Natural killer cell treated with Interleukin-12 subunit alpha and Interleukin-12 subunit beta and Interleukin-15 and Interleukin-18, amount 100 ng/mL, for 72 hours (primary cell): Measurements from ENCODE around the gene DPEP1. TPM values are rescaled to one million over a fixed set of nuclear protein-coding genes. Genes with fewer than 3 reads are reported as not detected.

Source experiments
- ATAC-seq, 2 donors: fragments of 150-1000 bp; cut with Tn5 transposase in 1 of 2; sonication (Bioruptor Pico), chemical (Tn5 transposase) in 1 of 2; 2 replicates each; pipeline ENCODE4 v1.10.0; 2021
- DNase-seq: peaks from one replicate; pipeline ENCODE4 v3.0.0; 2022; ENCODE audit warnings: low spot score
- H3K27ac Mint-ChIP-seq, 2 donors: 1 replicate in 1 of 2; 2 replicates in 1 of 2; pipeline ENCODE4 v1.8.0; 2022; ENCODE audit warnings: mixed read lengths in 2 of 2, mild to moderate bottlenecking in 1 of 2, moderate library complexity in 1 of 2
- H3K27me3 Mint-ChIP-seq, 2 donors: 1 replicate in 1 of 2; 2 replicates in 1 of 2; pipeline ENCODE4 v1.8.0; 2022; ENCODE audit warnings: mixed read lengths in 2 of 2
- H3K36me3 Mint-ChIP-seq: one replicate; pipeline ENCODE4 v1.8.0; 2022; ENCODE audit warnings: mixed read lengths
- H3K4me1 Mint-ChIP-seq, 2 donors: 1 replicate in 1 of 2; 2 replicates in 1 of 2; pipeline ENCODE4 v1.8.0; 2022; ENCODE audit warnings: low read depth in 2 of 2, mixed read lengths in 2 of 2, mild to moderate bottlenecking in 1 of 2
- H3K4me3 Mint-ChIP-seq: one replicate; pipeline ENCODE4 v1.8.0; 2022; ENCODE audit warnings: mixed read lengths
- H3K9me3 Mint-ChIP-seq: 2 replicates; pipeline ENCODE4 v1.8.0; 2022; ENCODE audit warnings: mixed read lengths
- total RNA-seq, 2 donors: library from RNA; stranded (reverse); gene quantifications; one replicate each; pipeline ENCODE4 v1.2.3, GENCODE V29; 2022

DPEP1 gene
- total RNA-seq, 2 donors from 2014 or later, result not detected

DNA sequence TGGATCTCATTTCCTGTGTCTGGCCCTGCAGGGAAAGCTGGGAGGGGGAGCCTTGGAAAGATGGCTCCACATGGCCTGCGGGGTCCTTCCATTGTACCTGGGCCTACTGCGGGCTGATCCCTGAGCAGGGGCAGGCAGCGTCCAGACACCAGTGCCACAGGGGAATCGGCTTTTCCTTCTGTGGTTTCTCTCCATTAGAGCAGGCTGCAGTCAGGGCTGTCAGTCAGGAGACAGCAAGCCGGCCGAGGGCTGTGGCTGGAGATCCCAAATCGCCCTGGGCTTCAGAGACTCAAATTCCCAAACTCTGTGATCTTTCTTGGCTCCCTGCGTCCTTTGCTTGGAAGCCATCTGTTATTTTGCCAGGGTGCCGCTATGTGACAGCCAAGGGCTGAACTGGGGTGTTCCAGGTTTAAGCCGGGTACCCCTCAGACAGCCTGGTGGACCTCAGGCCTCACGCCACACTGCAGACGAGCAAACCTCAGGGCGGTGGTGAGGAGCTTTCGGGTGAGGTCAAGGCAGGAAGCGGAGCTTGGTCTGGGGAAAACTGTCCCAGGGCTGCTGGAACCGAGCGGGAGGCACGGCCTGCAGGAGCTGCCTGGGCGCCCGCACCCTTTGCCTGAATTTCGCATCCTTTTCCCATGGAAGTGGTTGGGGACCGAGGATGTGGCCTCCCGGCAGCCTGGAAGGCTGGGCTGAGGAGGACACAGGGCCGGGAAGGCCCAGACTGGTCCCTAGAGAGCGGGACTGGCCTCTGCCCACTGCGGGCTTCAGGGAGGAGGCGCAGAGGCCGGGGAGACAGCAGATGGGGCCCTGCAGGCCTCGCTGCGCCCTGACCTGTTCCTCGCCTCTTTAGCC is 39.4 kb upstream of the DPEP1 start:
- Mint-ChIP-seq H3K9me3 (no peaks in the 10 kb centered on the region), H3K4me1 (no peaks in the 10 kb centered on the region), H3K27ac (no peak overlapping the region), H3K36me3 (no peaks in the 10 kb centered on the region), H3K27me3 (peaks cover 7 to 16% of the 10 kb centered on the region in 2 donors), H3K4me3 (no peak overlapping the region)
- DNase-seq, result no peak
- no peak for ATAC-seq

- peaks cover 7 to 16% of the 10 kb centered on the region in 2 donors for H3K27me3 Mint-ChIP-seq
- ATAC-seq, result peak; percentile 73 to 75
- peak overlapping the region; percentile 27 for H3K4me3 Mint-ChIP-seq
- DNase-seq, result no peak
- no peak overlapping the region for H3K27ac Mint-ChIP-seq
- H3K36me3 Mint-ChIP-seq, result no peaks in the 10 kb centered on the region
- H3K9me3 Mint-ChIP-seq, result no peaks in the 10 kb centered on the region
- no peaks in the 10 kb centered on the region for H3K4me1 Mint-ChIP-seq
Observed at GRCh38 chr16:89574681-89575246, 38.7 kb upstream of the DPEP1 start.

GRCh38 chr16:89575247-89576152 is 37.9 kb upstream of the DPEP1 start, which contains the start of gene CPNE7:
Gene CPNE7, plus strand, starts transcription at chr16:89575758. Its CDS starts 140 bp downstream, at chr16:89575898.
- DNase-seq (no peak), ATAC-seq (peak in 1 of 2 donors; percentile 26)
- Mint-ChIP-seq H3K36me3 (no peaks in the 10 kb centered on the region), H3K27me3 (peaks cover 7 to 16% of the 10 kb centered on the region in 2 donors), H3K4me3 (peak within 1 kb of the TSS; percentile 27), H3K27ac (no peak within 1 kb of the TSS), H3K9me3 (no peaks in the 10 kb centered on the region), H3K4me1 (no peaks in the 10 kb centered on the region)

- H3K9me3 Mint-ChIP-seq, result no peaks in the 10 kb centered on the region
- no peaks in the 10 kb centered on the region for H3K4me1 Mint-ChIP-seq
- H3K36me3 Mint-ChIP-seq, result no peaks in the 10 kb centered on the region
- ATAC-seq (no peak), DNase-seq (no peak)
- H3K4me3 Mint-ChIP-seq, result no peak overlapping the region
- peaks cover 7 to 16% of the 10 kb centered on the region in 2 donors for H3K27me3 Mint-ChIP-seq
- no peak overlapping the region for H3K27ac Mint-ChIP-seq
Observed at GRCh38 chr16:89576153-89577054, 37.0 kb upstream of the DPEP1 start.

- no peak overlapping the region for H3K27ac Mint-ChIP-seq
- no peaks in the 10 kb centered on the region for H3K4me1 Mint-ChIP-seq
- no peaks in the 10 kb centered on the region for H3K36me3 Mint-ChIP-seq
- no peak for DNase-seq
- H3K4me3 Mint-ChIP-seq, result peak overlapping the region; percentile 25
- peaks cover 1 to 13% of the 10 kb centered on the region in 2 donors for H3K27me3 Mint-ChIP-seq
- H3K9me3 Mint-ChIP-seq, result no peaks in the 10 kb centered on the region
- ATAC-seq, result peak in 1 of 2 donors; percentile 4
Observed at GRCh38 chr16:89577055-89577759, 36.2 kb upstream of the DPEP1 start.

DNA sequence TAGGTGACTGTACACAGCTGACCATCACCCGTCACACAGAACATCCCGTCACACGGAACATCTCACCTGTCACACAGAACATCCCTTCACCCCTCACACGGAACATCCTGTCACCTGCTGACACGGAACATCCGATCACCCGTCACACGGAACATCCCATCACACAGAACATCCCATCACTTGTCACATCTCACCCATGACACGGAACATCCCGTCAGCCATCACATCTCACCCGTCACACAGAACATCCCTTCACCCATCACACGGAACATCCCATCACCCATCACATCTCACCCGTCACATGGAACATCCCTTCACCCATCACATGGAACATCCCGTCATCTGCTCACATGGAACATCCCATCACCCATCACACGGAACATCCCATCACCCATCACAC is 34.1 kb upstream of the DPEP1 start:
- Mint-ChIP-seq H3K4me1 (no peaks in the 10 kb centered on the region), H3K27ac (no peak overlapping the region), H3K9me3 (no peaks in the 10 kb centered on the region), H3K36me3 (no peaks in the 10 kb centered on the region), H3K4me3 (no peak overlapping the region), H3K27me3 (peaks cover 0 to 2% of the 10 kb centered on the region in 2 donors)
- no peak for ATAC-seq
- DNase-seq, result no peak

DNA sequence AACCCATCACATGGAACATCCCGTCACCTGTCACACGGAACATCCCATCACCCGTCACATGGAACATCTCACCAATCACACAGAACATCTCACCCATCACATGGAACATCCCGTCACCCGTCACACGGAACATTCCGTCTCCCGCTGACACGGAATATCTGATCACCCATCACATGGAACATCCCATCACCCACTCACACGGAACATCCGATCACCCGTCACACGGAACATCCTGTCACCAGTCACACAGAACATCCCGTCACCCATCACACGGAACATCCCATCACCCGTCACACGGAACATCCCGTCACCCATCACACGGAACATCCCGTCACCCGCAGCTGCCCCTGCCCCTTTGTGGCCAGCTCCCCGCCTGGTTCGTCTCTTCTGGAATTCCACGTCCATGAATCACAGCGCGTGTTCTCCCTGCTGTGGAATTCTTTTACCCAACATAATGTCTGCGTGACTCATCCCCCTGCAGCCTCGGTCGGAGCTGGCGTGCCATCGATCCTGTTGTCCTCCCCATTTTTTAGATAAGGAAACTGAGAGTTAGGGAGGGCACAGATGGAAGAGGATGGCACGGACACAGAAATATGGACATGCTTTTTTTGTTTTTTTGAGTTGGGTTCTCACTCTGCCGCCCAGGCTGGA is 32.3 kb upstream of the DPEP1 start:
- Mint-ChIP-seq H3K27me3 (peaks cover 0 to 2% of the 10 kb centered on the region in 2 donors), H3K9me3 (no peaks in the 10 kb centered on the region), H3K36me3 (no peaks in the 10 kb centered on the region), H3K27ac (no peak overlapping the region), H3K4me1 (no peaks in the 10 kb centered on the region), H3K4me3 (no peak overlapping the region)
- ATAC-seq (no peak), DNase-seq (no peak)

- no peaks in the 10 kb centered on the region for H3K4me1 Mint-ChIP-seq
- H3K4me3 Mint-ChIP-seq, result no peak overlapping the region
- no peaks in the 10 kb centered on the region for H3K36me3 Mint-ChIP-seq
- ATAC-seq (no peak), DNase-seq (no peak)
- H3K9me3 Mint-ChIP-seq, result no peaks in the 10 kb centered on the region
- peaks cover 0 to 2% of the 10 kb centered on the region in 2 donors for H3K27me3 Mint-ChIP-seq
- H3K27ac Mint-ChIP-seq, result no peak overlapping the region
Observed at GRCh38 chr16:89581861-89582563, 31.4 kb upstream of the DPEP1 start.

GRCh38 chr16:89582614-89583196 is 30.7 kb upstream of the DPEP1 start:
- ATAC-seq, result no peak

GRCh38 chr16:89583197-89583894 is 30.1 kb upstream of the DPEP1 start:
- H3K27me3 Mint-ChIP-seq, result peaks cover 0 to under 1% of the 10 kb centered on the region in 2 donors
- no peaks in the 10 kb centered on the region for H3K36me3 Mint-ChIP-seq
- no peak overlapping the region for H3K27ac Mint-ChIP-seq
- no peak overlapping the region for H3K4me3 Mint-ChIP-seq
- ATAC-seq (peak in 1 of 2 donors; percentile 25), DNase-seq (no peak)
- H3K9me3 Mint-ChIP-seq, result no peaks in the 10 kb centered on the region
- no peaks in the 10 kb centered on the region for H3K4me1 Mint-ChIP-seq

More at GRCh38 chr16:89582614-89583196, 30.7 kb upstream of the DPEP1 start:
- no peaks in the 10 kb centered on the region for H3K36me3 Mint-ChIP-seq
- H3K27ac Mint-ChIP-seq, result no peak overlapping the region
- no peaks in the 10 kb centered on the region for H3K9me3 Mint-ChIP-seq
- H3K27me3 Mint-ChIP-seq, result peaks cover 0 to 2% of the 10 kb centered on the region in 2 donors
- no peak overlapping the region for H3K4me3 Mint-ChIP-seq
- no peak for DNase-seq
- H3K4me1 Mint-ChIP-seq, result no peaks in the 10 kb centered on the region
